Activated naive CD8-positive, alpha-beta T cell treated with anti-CD3 and anti-CD28 coated beads, Interleukin-2, amount 50 U/mL, for 16 hours (primary cell): ENCODE measurements around the gene LGALS7.

Experiments
- DNase-seq: peaks from one replicate; pipeline ENCODE4 v3.0.0-alpha.2; 2020; ENCODE audit warnings: low read depth, low spot score

LGALS7 gene

GRCh38 chr19:38727868-38728660, 45.3 kb downstream of the LGALS7 start:
- DNase-seq: no peak

- DNase-seq: no peak
Measured at GRCh38 chr19:38727306-38727867, 45.9 kb downstream of the LGALS7 start.

- no peak for DNase-seq
Measured at GRCh38 chr19:38726761-38727301, 46.5 kb downstream of the LGALS7 start.

- DNase-seq: no peak
Measured at GRCh38 chr19:38726284-38726673, 47.0 kb downstream of the LGALS7 start.

GRCh38 chr19:38725469-38726283, 47.6 kb downstream of the LGALS7 start:
- no peak for DNase-seq

- DNase-seq: no peak
Measured at GRCh38 chr19:38723990-38724854, 49.1 kb downstream of the LGALS7 start.

GRCh38 chr19:38723606-38723965, 49.7 kb downstream of the LGALS7 start:
- DNase-seq: no peak

GRCh38 chr19:38722947-38723605, 50.2 kb downstream of the LGALS7 start:
- no peak for DNase-seq

- no peak for DNase-seq
Measured at GRCh38 chr19:38721979-38722773, 51.1 kb downstream of the LGALS7 start.

GRCh38 chr19:38721496-38721895, 51.8 kb downstream of the LGALS7 start:
- no peak for DNase-seq
